NCI-H2171 (cell line): ENCODE data around the gene VWA2.
"Not testable (repeated sequence)": the region's sequence is repeated elsewhere in the genome, so short reads cannot be mapped to it uniquely, and the experiment has no call there.

Experiments
- DNase-seq: peaks from one replicate; lab custom pipeline; 2025; lab: John Stamatoyannopoulos, UW

Gene VWA2

DNA sequence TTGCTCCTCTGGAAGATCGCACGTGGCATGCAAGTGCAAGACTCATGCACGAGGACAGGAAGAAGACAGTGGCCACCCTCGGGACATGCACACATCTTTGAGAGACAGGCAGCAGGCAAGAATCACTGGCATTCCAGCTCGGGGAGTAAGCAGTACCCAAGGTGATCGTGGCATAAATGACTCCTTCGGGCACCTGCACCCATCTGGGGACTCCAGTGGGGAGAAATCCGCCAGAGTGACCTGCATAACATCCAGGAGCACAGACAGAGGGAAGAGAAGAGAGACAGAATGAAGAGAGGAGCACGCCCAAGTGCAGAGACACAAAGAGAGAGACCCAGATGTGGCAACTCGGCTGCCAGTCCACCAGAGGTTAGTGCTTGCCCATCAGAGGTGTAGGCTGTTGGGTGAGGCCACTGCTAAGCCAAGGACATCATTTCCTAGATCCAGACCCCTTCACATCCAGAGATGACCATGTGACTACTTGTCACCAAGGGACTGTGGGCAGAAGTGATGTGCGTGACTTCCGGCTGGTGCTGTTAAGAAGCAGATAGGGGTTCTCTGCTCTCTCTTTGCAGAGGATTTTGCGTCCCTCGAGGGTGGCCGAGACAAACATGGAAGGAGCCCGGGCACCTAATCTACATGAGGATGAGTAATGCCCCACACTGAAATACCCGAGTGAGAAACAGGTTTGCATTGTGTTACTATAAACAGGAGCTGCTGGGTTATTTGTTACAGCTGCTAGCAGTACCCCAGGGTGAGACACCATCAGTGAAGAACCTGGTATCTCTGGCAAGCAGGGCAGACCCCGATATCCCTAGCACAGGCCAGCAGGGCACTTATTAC, 80.6 kb downstream of the VWA2 start:
- DNase-seq: no peak

DNA sequence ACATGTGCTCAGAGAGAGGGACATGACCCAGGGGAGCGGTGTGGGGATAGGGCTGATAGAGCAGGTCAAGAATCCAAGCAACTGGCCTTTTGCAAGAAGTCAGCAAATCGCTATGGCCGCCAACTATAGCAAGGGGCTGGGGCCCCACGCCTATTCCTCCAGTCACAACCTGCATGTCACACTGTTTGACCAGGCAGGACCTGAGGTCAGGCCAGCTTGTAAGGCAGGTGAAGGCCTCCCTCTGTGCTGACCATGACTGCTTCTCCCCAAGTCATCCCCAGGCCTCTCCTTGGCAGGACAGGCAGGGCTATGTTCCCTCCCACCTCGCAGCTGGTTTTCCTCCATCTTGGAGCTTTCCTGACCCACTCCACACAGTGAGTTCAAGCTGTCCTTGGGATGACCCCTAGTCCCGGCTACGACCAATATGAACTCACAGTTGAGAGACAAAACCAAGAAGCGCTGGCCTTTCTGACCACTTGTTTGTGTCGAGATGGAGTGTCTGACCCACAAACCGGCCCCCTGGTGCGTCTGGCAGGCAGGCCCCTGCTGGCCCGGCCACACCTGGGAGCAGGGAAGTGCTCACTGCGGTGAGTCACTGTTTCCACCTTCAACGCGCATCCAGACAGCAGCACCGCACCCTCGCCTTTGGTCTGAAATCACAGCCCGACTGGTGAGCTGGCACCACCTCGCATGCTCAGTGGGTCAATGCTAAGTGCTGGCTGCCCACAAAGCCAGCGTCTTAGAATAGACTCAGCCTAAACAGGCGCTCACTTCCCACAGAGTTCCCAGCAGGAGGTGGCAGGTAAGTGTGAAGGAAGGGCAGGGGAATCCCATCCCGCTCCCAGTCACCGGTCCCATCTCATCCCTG, 81.4 kb downstream of the VWA2 start:
- DNase-seq: no peak

DNA sequence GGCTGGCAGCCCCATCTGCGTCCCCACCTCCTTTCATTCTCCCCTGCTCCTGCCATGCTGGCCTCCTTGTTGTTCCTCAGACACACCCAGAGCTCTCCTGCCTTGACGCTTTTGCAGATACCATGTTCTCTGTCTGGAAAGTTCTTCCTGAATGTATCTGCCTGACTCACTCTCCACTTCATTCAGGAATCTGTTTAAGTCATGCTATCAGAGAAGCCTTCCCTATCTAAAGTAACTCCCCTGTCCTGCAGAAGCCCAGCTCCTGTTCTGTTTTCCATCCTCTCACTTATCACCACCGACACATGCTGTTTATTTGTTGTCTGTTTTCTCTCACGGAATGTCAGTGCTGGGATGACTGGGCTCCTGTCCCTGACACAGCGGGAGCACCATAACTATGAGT, 83.3 kb downstream of the VWA2 start:
- no peak for DNase-seq

DNA sequence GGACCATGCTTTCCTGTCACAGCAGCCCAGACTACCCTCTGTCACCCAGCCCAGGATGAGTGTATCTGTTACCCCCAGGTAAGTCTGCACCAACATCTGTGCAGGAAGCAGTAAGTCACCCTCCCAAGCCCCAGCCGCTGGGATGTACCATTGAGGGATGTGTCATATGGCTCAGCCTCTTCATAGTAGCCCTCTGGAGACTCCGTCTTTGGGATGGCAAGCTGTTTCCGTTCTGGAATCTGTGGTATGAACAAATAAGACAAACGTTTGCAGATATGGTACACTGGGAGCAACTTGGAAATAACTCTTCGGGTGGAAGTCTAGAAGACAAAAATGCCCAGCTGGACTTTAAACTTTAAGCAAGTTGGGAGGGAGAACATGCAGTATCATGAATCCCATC, 84.0 kb downstream of the VWA2 start:
- no peak for DNase-seq

DNA sequence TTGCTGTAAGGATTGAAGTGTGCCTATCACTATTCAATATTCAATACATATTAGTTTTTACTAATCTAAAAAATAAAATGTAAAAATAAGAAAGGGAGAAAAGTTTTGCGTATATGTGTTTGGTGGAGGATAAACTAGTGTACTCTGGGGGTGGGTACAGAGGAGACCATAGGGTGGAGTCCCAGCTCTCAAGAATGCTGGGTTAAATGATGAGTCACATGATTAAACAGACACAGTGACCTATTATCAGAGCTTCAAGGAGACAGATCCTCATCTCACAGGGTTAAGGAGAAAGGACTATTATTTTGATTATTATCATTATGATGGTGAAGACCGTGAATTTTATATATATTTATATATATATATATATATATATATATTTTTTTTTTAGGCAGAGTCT, 87.7 kb downstream of the VWA2 start:
- no peak for DNase-seq

DNA sequence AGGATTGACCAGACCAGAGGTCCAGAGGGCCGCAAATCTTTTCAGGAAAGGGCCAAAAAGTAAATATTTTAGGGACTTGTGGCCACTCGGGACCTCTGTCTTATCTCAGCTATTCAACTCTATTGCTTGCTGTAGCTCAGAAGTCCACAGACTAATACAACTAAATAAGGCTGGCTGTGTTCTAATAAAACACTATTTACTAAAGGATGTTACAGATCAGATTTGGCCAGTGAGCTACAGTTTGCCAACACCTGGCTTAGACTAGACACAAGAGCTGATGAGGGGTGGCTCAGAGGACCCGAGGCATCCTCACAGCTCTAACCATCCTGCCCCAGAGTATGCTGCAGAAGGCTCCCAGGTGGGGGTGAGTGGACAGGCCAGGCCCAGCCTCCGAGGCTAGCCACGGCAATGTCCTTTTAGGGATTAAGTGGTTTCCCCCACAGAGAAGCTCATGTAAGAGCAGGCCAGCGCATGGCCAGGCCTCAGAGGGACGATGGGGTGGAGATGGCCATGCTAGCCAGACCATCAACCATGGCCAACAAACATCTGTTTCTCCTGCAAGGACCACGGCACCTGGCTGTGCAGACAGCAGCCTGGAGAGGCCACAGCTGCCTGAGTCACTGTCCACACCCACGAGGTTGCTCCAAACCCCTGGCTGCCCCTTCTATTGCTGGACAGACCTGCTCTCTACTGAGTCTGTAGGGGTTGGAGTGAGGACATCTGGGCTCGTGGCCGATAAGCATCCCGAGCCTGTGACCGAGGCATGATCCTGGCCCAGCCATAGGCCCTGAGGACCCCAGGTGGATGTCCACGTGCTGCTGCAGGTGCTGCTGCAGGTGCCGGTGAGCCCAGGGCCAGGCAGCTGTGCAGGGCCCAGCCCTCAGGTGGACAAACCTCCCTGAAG, 88.7 kb downstream of the VWA2 start:
- DNase-seq: no peak

DNA sequence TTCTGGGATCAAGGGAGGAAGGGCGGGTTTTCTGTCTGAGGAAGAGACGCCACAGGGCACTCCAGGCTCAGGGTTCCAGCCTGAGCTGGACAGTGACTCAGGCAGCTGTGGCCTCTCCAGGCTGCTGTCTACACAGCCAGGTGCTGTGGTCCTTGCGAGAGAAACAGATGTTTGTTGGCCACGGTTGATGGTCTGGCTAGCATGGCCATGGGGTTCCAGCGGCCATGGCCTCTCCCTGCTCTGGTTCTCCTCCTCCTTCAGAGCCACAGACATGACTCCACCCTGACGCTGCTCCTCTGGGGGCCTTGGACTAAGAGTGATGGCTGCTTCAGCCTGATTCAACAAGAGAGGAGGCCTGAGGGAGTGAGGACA, 89.4 kb downstream of the VWA2 start:
- DNase-seq: no peak

DNA sequence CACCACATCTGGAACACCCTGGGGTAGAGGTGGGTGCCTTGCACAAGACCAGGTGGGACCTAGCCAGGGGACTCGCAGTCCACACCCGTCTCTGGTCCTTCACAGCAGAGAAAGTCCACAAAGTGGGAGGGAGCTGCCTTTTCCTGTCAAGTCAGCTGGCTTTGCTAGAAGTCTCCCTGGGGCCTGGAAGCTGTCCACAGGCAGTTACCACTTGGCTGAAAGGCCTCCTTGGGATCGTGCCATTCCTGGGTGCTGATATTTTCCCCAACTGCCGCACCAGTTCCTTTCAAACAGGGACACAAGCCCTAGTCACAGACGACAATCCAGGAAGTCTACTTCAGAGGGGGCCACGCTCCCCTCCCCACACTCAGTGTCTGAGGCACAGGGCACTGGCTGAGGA, 89.8 kb downstream of the VWA2 start:
- no peak for DNase-seq

DNA sequence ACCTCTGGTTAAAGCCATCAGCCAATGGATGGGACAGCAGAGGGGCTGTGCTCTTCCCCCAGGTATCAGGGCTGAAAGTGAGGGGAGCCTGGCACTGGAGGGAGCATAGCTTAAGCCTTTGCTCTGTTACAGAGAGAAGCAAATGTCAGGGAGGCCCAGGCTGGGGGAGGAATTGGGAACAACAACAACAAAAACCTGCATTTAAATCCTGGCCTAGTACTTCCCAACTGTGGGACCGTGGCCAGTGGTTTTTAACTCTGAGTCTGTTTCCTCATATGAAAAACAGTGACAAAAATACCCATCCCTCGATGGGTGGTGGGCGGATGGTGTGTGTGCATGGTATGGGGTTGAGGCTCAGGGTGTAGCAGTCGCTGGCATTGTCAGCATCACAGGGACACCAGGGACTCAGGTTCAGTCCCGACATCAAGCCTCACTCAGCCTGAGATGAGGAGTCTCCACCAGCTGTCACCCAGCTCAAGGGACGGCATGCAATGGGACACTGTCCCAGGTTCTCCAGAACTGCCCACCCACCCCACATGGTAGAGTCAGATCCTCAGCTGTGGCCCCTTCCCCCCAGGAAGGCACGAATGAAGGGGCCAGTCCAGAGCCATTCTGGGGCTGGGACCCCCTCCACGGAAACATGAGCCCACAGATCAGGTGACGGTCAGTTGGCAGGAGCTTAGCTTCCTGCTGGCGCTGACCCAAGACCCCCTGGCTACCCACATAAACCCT, 90.7 kb downstream of the VWA2 start:
- no peak for DNase-seq

DNA sequence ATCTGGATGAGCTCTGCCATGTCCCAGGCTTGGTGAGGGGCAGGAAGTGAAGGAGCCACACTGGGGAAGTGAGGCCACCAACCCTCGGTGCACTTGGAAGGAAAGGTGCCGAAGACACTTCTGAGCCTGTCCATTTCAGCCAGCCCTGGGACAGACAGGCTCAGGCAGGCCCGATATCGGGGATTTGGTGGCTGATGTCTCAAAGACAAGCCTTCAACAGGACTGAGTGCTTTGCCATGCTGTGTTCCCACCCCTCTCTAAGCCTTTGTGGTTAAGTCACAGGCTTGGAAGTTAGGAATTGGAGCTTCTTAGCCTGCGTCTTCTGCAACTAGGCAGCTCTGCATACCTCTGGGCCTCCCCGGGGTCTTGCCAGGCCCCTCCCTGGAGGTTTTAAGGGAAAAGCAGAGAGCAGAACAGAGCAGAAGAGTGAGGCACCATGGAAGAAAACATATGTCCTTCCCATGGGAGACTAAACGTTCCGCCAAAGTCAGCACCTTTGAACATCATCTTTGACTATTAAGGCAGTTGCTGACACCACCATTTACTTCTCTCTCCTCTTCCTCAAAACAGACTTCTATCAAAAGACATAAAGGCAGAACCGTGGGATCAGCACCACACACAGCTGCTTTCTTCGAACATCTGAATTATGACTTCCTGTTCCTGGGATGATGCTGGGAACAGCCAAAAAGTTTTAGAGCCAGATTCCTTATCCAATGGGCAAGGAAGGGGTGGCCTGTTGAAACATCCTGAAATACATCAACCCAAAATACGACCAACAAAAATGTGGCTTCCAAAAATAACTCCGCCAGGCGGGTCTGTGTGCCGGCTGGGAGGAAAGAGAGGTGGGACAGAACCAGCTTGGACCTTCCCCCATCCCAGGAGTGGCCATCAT, 93.5 kb downstream of the VWA2 start:
- DNase-seq: no peak

DNA sequence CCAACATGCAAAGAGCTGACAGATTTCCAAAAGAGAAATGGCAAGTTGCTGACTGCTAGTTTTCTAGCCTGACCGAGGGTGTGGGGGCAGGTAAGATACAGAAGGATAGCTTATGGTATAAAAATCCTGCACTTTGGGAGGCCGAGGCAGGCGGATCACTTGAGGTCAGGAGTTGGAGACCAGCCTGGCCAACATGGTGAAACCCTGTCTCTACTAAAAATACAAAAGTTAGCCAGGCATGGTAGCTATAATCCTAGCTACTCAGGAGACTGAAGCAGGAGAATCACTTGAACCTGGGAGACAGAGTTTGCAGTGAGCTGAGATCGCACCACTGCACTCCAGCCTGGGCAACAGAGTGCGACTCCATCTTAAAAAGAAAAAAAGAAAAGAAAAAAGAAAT, 94.4 kb downstream of the VWA2 start:
- DNase-seq: not testable (repeated sequence)

DNA sequence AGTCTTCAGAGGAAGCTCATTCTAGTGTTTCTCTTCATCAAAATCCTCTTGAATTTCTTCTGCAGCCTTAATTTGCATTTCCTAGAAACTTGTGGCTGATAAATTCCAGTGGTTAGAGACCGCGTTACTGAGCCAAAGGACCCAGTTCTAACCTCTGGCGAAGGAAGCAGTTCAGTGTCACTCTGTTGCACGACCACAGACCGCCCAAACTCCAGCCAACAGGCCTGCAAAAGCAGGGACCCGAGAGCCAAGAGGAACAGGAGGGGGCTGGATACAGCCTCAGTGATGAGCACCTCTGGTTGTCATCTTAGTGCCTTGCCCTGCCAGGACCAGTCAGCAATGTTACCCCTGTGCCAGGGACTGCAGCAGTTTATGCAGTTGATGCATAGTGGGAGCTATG, 95.2 kb downstream of the VWA2 start:
- DNase-seq: no peak

DNA sequence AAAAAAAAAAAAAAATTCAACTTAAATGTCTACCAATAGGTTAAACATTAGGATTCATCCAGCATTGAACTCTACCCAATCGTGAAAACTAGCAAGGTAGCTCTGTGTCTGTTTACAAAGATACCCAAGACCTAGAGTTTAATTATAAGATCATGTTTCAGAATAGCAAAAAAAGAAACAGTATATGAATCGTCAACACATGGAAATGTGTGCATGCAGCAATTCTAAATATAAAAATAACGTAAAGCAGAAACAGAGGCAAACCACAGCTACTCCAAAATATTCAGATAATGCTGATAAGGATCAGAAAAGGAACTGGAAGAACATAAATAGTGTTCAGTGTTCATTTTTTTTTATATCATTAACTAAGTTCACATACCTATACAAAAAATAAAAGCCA, 96.6 kb downstream of the VWA2 start:
- DNase-seq: no peak

DNA sequence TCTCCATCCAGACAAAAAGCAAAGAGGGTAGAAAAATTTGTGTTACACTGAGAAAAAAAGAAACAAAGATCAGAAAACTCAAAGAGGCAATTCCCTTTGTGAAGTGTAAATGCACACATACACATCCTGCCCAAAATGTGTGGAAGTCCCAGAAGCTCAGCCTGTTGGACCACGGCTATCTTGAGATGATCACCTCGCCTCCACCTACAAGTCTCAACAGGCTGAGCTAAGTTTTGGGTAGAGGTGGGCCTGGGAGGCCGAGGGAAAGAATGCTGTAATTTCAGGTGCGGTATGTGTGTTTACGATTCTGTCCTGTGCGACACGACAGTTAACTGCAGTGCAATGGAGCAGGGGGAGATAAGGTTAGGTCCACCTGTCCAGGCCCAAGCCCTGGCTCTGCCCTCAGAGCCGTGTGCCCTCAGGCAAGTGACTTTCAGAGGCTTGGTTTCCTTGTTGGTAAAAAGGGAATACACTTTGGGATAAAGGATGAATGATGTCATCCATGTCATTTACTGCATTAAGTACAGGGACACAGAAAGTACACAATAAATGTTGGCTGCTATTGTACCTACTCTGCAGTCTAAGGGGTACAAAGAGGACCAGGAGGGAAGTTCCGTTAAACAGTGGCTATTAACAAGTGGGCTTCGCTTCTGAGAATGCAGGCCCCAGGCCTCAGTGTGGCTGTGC, 97.9 kb downstream of the VWA2 start:
- no peak for DNase-seq

DNA sequence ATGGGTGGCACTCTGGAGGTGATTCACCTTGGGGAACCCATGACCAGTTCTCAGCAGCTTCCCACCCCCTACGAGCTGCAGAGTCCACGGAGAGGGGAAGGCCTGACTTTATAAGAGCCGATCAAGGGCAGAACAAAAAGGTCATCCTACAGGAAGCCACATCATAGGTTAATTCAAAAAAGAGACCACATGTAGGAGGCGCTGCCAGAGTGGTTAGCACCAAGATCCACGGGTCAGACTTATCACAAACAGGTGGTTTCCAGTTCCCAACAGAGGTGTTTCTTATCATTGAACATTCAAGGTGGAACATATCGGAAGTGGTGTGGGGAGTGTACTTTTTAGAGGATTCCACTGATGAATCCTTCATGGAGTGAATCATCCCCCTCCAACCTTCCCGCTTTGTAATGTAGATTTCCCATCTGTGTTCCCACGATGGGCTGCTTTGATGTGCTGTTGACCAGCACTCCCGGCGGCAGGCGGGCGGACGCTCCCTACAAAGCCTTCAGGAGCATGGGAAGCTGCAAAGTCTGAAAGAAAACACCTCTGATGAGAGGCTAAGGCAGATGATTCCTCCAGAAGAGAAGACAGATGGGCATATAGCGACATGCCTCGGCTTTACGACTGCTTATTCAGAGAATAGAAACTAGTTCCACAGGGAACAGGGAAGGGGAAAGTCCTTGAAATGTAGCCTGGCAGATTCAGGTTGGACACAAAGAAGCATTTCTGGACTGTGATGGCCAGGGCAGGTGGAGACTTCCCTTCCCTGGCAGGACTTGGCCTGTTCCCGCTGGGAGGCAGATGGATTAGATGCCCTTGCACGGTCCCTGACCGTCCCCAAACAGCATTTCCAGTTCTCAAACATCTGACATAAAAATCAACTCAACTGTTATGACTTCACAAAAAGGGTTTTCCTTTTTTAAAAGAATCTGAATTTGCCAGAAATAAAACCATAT, 98.7 kb downstream of the VWA2 start:
- DNase-seq: no peak

DNA sequence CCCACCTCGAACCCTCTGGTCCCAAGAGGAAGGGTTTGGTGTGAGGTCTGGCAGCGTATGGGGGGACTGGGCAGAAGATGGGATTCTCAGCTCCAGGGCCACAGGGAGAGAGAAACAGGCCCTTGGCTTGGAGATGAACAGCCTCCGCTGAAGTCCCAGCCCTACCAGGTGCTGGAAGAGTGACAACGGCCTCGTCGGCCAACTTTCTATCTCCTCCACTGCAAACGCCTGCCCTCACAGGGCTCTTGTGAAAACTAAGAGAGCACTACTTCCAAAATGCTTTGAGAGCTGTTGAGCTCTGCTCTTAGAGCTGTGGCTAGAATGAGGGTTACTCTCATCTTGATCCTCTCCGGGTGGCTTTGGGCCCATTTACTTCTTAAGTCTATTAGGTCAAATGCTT, 101.8 kb downstream of the VWA2 start:
- DNase-seq: no peak
